Adrenal gland (tissue), 5 donors: ENCODE results near the gene KRTAP9-2.

Experiments used
- POLR2A ChIP-seq, 2 donors: fragments of 450-650 bp; IDR thresholded peaks; one replicate each; pipeline ENCODE4 v1.6.1; 2017; ENCODE audit warnings: antibody characterized with exemption in 2 of 2, mild to moderate bottlenecking in 2 of 2, moderate library complexity in 1 of 2
- TF ChIP-seq, protein P1 (sequence below), 6 experiments: fragments of 450-650 bp in 4 of 6; fragments of 200-600 bp in 2 of 6; sonication (generic) in 1 of 6; IDR thresholded peaks; 1 replicate in 5 of 6; 2 replicates in 1 of 6; pipeline versions ENCODE4 v1.5.1 to v1.8.0; 2016 to 2021; ENCODE audit warnings: antibody characterized with exemption in 6 of 6, mild to moderate bottlenecking in 2 of 6, moderate library complexity in 1 of 6
- donor health status: DM: no; HTN: no; CAD: no.

DNA sequence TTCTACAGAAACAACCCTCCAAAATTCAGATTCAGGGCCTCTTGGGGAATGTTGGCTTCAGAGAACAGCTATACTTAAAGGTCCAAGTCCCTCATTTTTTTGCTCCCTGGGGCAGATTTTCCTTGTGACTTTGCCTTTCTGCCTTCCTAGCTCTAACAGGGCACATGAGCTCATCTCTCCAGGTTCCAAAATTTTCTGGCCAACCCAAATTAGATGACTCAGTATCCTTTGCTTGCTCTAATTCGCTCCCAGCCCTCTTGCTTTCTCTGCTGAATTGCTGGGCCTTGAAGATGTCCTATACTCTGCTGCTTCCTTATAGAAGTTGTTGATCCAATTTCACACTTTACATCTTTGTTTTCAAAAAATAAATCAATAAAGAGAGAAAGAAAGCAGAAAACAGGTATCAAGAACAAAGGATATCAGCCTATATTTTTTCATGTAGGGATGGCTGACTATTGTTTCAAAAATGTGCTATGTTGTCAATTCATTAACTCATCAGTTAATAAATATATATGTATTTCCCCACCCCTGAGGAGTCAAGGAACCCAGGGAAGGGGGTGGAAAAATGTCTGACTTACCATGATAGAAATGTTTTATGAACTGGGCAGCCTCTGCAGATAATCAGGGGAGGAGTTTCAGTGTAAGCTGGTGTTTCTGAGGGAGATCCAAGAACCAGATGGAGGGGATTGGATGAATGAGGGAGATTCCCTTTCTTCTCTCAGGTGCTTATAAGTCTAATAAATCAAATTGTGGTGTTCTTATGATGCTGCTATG lies 47.4 kb upstream of the KRTAP9-2 start:
- no peak for TF ChIP-seq POLR2A (IDR thresholded peaks at IDR 0.05)
- TF ChIP-seq, protein P1, sequence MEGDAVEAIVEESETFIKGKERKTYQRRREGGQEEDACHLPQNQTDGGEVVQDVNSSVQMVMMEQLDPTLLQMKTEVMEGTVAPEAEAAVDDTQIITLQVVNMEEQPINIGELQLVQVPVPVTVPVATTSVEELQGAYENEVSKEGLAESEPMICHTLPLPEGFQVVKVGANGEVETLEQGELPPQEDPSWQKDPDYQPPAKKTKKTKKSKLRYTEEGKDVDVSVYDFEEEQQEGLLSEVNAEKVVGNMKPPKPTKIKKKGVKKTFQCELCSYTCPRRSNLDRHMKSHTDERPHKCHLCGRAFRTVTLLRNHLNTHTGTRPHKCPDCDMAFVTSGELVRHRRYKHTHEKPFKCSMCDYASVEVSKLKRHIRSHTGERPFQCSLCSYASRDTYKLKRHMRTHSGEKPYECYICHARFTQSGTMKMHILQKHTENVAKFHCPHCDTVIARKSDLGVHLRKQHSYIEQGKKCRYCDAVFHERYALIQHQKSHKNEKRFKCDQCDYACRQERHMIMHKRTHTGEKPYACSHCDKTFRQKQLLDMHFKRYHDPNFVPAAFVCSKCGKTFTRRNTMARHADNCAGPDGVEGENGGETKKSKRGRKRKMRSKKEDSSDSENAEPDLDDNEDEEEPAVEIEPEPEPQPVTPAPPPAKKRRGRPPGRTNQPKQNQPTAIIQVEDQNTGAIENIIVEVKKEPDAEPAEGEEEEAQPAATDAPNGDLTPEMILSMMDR (IDR thresholded peaks at IDR 0.05) = no peak
